Hematopoietic multipotent progenitor cell treated with erythropoietin and hydrocortisone succinate and interleukin-3 and kit ligand, for 8 days (in vitro differentiated cells): Measurements from ENCODE around the gene CGAS.
"Not testable (repeated sequence)": the region's sequence is repeated elsewhere in the genome, so short reads cannot be mapped to it uniquely, and the experiment has no call there.

ENCODE experiments used
- DNase-seq: peaks from one replicate; pipeline ENCODE4 v3.0.0-alpha.2; 2015

The CGAS gene

GRCh38 chr6:73394577-73395354 is 57.3 kb downstream of the CGAS start, which contains the start of gene DDX43:
DDX43 (plus strand) TSS chr6:73394828; CDS start chr6:73394906, 78 bp downstream.
- peak; percentile 52 for DNase-seq

- DNase-seq = no peak
Observed at GRCh38 chr6:73393278-73393677, 58.8 kb downstream of the CGAS start.

GRCh38 chr6:73392188-73392587 is 59.9 kb downstream of the CGAS start:
- not testable (repeated sequence) for DNase-seq

- no peak for DNase-seq
Observed at GRCh38 chr6:73391675-73392074, 60.4 kb downstream of the CGAS start.

GRCh38 chr6:73389854-73390253 is 62.2 kb downstream of the CGAS start:
- DNase-seq = no peak

GRCh38 chr6:73388800-73389512 is 63.1 kb downstream of the CGAS start:
- peak; percentile 79 for DNase-seq

- DNase-seq = no peak
Observed at GRCh38 chr6:73388433-73388799, 63.7 kb downstream of the CGAS start.

- DNase-seq = no peak
Observed at GRCh38 chr6:73382462-73383113, 69.5 kb downstream of the CGAS start.

GRCh38 chr6:73381531-73381930 is 70.6 kb downstream of the CGAS start:
- not testable (repeated sequence) for DNase-seq

GRCh38 chr6:73377225-73377624 is 74.9 kb downstream of the CGAS start:
- no peak for DNase-seq

GRCh38 chr6:73375216-73375615 is 76.9 kb downstream of the CGAS start:
- DNase-seq = no peak
